ENCODE data around the gene PCDHGC3.

PCDHGC3 gene

GRCh38 chr5:141508798-141509611, 33.2 kb downstream of the PCDHGC3 start:
- FAIRE-seq, result no peak

GRCh38 chr5:141510160-141510559, 34.4 kb downstream of the PCDHGC3 start:
- no peak for FAIRE-seq

DNA sequence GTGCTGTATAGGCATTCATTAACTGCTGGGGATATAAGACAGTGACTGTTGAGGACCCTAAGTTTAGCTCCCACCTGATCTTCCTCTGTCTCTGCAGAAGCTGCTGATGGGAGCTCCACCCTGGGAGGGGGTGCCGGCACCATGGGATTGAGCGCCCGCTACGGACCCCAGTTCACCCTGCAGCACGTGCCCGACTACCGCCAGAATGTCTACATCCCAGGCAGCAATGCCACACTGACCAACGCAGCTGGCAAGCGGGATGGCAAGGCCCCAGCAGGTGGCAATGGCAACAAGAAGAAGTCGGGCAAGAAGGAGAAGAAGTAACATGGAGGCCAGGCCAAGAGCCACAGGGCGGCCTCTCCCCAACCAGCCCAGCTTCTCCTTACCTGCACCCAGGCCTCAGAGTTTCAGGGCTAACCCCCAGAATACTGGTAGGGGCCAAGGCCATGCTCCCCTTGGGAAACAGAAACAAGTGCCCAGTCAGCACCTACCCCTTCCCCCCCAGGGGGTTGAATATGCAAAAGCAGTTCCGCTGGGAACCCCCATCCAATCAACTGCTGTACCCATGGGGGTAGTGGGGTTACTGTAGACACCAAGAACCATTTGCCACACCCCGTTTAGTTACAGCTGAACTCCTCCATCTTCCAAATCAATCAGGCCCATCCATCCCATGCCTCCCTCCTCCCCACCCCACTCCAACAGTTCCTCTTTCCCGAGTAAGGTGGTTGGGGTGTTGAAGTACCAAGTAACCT, 35.3 kb downstream of the PCDHGC3 start:
- no peak for FAIRE-seq

DNA sequence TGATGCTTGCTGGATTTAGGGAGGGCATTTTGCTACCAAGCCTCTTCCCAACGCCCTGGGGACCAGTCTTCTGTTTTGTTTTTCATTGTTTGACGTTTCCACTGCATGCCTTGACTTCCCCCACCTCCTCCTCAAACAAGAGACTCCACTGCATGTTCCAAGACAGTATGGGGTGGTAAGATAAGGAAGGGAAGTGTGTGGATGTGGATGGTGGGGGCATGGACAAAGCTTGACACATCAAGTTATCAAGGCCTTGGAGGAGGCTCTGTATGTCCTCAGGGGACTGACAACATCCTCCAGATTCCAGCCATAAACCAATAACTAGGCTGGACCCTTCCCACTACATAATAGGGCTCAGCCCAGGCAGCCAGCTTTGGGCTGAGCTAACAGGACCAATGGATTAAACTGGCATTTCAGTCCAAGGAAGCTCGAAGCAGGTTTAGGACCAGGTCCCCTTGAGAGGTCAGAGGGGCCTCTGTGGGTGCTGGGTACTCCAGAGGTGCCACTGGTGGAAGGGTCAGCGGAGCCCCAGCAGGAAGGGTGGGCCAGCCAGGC, 36.1 kb downstream of the PCDHGC3 start:
- FAIRE-seq, result no peak

GRCh38 chr5:141512390-141512910, 36.7 kb downstream of the PCDHGC3 start:
- no peak for FAIRE-seq

DNA sequence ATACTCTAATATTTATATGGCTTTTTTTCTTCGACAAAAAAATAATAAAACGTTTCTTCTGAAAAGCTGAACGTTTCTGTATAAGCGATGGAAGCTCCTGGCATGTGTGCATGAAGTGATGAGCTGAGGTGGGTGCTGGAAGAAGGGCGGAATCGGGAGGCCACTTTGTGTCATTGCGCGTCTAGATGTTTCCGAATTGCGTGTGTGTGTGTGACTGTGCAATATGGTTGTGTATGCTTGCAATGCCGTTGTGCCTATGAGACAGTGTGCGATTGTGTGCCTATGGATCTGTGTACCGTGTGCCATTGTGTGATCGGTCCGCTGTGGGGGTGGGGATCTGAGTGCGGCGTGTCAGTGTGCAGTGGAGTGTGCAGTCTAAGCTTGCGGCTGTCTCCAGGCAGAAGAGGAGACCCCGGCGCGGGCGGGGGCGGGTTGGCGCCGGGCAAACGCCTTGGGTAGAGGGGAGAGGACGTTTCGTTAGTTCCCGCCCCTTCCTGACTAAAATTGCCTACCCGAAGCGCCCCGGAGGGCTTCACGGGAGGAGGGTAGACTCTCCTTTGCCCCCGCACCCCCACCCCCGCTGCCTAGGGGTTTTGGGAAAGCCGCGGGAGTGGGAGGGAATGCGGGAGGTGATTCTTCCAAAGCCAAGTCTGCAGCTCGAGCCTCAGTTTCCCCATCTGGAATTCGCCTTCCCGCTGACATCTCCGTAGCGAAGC, 37.3 kb downstream of the PCDHGC3 start:
- no peak for FAIRE-seq

- FAIRE-seq, result no peak
These were observed 38.0 kb downstream of the PCDHGC3 start for GRCh38 chr5:141513627-141514329.

DNA sequence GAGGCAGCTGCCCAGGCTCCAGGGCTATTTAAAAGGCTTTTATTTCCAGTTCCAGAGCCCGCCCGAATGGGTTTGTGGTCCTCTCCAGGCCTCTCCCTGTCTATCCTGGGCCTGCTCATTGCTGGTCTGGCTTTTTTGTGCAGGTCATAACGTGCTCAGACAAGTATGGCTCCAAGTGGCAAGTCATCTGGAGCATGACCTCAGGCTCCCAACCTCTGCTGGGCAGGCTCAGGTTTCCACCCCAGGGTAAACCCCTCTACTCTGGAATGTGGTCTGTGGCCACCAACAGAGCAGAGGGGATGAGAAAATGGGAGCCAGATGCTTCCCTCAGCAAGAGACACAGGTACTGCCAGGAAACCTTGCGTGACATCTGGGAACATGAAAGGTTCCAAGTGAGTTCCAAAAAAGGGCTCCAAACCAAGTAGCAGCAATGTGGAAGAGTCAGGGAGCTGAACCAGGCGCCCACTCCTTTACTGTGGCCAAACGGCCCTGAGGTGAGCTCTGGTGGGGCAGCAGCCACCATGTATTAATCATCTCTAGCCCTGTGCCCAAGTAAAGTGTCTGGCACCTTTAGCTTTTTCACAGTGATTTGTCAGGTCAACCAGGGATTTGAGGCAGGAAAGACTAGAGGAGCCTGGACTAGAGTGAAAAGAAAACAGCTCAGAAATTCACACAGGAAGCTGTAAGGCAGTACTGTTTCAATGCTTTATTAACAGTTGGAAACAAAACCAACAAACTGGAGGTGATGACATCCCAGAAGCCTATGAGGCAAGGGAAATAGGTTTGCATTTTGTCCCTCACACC, 38.8 kb downstream of the PCDHGC3 start:
- no peak for FAIRE-seq

DNA sequence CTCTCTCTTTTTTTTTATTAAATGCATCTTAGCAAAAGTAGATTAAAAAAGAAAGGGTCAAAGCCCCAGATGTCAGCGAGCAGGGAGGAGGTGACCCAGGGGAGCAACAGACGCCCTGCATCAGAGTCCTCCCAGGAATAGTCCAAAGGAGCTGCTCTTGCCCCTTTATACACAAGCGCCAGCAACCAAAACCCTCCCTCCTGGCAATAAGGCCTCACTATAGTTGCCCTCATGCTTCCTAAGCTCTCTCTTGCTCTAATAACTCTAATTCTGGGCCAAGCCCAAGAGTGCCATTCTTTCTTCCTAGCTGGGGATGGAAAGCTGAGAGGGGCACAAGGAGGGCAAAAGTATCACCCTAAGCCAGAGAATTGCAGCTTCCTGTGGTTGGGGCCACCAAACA, 39.4 kb downstream of the PCDHGC3 start:
- no peak for FAIRE-seq

DNA sequence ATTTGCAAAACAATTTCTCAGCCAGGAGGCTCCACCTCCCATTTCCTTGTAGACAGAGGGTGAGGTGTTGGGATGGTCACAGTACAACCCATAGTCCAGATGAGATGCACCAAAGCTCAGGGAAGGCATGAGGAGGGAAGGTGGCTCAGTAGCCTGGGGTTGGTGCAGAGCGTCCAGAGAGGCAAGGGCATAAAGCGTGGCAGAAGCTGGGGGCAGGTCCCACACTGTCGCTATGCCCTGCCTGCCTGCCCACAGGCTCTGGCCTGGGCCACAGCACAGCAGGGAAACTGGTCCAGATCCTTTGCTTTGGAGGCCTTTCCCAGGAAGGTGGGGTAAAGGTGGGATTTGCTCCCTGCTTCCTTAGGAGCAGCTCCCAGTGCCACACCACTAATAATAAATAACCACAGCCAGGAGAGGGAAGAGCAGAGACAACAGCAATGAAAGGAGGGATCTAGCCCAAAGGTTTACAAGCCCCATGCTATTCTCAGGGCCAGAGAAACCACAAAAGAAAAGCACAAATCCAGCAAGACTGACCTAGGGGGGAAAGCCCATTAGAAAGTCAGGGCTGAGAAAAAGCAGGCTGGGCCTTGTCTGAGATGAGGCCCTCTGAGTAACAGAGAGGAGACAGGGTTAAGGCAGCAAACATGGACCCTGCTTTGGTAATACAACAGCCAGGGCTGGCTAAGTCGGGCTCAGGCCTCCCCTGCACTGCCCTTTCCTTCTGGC, 40.3 kb downstream of the PCDHGC3 start:
- no peak for FAIRE-seq

GRCh38 chr5:141516672-141517025, 40.9 kb downstream of the PCDHGC3 start:
- no peak for FAIRE-seq

DNA sequence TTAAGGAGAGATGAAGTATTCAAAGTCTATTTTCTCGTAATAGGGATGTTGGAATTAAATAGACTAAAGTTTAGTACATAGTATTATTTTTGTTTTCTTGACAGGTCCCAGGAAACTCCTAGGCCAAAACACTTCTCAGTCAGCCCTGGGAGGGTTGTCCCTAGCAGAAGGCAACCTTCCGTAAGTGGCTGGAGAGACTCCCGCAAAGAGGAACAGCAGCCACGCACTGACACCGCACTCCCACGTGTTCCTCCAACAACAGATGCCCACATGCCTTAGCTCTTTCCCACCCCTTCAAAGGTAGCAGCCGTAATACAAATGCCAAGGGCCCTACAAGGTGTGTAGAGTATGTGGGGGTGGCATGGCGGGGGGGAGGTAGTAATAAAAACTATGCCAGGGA, 41.5 kb downstream of the PCDHGC3 start:
- no peak for FAIRE-seq

- FAIRE-seq, result no peak
These were observed 42.3 kb downstream of the PCDHGC3 start for GRCh38 chr5:141517880-141518617.

DNA sequence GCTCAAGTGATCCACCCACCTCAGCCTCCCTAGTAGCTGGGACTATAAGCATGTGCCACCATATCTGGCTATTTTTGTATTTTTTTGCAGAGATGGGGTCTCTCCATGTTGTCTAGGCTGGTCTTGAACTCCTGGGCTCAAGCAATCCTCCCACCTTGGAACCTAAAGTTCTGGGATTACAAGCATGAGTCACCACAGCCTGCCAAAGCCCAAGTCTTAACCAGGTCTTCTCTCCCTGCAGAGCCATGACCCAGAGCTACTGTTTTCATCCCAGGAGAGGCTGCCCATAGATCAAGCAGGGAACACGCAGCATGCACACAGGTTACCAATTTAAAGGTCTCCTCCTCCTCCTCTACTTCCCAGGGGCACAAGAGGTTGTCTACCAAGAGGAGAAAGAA, 42.9 kb downstream of the PCDHGC3 start:
- FAIRE-seq, result no peak

DNA sequence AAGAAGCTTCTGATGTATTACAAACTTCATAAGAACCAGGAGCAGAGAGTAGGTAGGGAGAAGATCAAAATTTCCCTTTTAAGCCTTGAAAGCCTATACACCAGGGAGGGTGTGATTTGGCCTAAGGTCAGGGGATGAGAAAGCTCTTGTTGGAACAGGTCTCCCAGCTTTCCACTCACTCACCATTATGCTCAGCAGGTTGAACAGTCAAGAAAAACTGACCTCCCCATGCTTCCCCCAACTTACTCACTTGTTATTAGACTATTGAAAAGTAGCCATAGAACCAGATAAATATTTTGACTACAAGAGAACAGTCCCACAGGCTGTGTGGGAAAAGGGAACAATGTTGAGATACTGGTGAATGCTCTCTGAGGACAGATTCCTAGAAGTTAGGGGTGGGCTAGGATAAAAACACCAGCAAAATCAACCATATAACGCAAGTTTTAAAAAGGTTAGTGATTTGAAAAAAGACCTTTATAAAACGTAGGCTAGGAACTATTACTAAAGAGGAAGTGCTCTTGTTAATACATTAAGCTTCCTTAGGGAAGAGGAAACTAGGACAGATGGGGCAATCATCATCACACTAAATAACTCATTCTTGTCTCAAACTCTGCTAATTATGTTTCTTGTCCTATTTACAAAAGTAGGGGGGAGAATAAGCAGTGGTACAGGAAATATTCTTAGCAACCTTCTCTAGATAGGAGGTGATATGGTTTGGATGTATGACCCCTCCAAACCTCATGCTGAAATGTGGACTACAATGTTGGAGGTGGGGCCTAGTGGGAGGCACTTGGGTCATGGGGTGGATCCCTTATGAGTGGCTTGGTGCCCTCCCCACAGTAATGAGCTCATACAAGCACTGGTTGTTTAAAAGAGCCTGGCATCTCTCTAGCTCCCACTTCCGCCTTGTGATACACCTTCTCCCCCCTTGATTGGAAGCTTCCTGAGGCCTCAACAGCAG, 44.1 kb downstream of the PCDHGC3 start:
- no peak for FAIRE-seq

DNA sequence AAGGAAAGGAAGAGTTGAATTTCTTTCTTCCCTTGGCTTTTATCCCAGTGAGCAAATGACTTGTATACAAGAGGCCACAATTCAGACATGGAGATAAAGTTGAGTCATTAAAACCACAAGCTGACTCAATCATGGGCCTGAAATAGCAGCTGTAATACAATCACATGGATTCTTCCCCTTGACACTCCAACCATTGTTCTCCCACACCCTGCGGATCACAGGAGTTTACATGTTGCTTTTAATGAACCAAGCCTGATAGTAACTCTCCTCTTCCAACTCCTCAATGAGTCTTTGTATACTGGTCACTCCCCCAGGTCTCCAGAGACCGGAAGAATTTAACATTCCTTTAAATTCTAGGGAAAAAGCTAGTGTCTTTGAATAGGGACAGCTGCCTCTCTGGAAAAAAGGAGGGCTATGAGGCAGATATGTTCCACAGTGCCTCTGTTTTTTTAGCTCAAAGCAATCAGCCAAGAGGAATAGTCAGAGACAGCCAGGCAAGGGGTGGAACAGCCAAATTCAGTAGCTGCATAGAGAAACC, 45.5 kb downstream of the PCDHGC3 start:
- FAIRE-seq, result no peak

- no peak for FAIRE-seq
These were observed 46.5 kb downstream of the PCDHGC3 start for GRCh38 chr5:141522301-141522700.

DNA sequence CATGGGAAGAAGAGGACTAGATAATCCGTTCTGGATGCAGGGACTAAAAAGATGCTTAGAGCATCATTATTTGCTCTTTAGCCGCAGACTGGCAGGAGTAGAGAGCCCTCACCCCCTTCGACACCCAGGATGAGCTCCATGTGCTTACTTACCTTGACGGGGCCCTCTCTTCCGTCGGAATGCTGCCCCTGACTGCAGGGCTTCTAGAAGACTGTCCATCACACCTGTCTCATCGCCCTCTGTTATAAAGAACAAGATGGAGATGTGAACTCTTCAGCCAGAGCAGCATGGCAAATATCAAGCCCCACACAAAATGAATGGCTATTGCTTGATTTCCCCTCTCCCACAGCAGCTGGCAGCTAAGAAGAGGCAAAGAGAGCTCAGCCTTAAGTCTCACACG, 48.2 kb downstream of the PCDHGC3 start:
- FAIRE-seq, result no peak

All from G401.6 (cell line).